Muscle layer of colon (tissue), 2 donors: ENCODE data around the gene ARRB2.
"Not testable (repeated sequence)": the region's sequence is repeated elsewhere in the genome, so short reads cannot be mapped to it uniquely, and the experiment has no call there.

Experiments
- H3K27ac ChIP-seq: one replicate; pipeline ENCODE4 v1.7.0; 2013; ENCODE audit warnings: low read depth, mild to moderate bottlenecking, low read length, moderate library complexity
- H3K27me3 ChIP-seq, 2 donors: one replicate each; pipeline ENCODE4 v1.7.0; 2013; ENCODE audit warnings: low read length in 2 of 2, mild to moderate bottlenecking in 2 of 2; ENCODE audit not compliant: insufficient read depth in 2 of 2, control insufficient read depth in 1 of 2
- H3K36me3 ChIP-seq: one replicate; pipeline ENCODE4 v1.7.0; 2013; ENCODE audit warnings: mild to moderate bottlenecking, low read length; ENCODE audit not compliant: insufficient read depth
- H3K4me1 ChIP-seq: one replicate; pipeline ENCODE4 v1.7.0; 2013; ENCODE audit warnings: mild to moderate bottlenecking, low read length; ENCODE audit not compliant: insufficient read depth
- H3K4me3 ChIP-seq, 2 donors: one replicate each; pipeline ENCODE4 v1.7.0; 2013; ENCODE audit warnings: low read length in 2 of 2, low read depth in 1 of 2, mild to moderate bottlenecking in 1 of 2, moderate library complexity in 1 of 2
- H3K9ac ChIP-seq: one replicate; pipeline ENCODE4 v1.7.0; 2013; ENCODE audit warnings: low read length
- H3K9me3 ChIP-seq: one replicate; pipeline ENCODE4 v1.7.0; 2013; ENCODE audit warnings: mild to moderate bottlenecking, low read length
- donor health status: abdominal sarcoma.
- donor health status: Adenocarcinoma of cecum.

Gene ARRB2

GRCh38 chr17:4675791-4676190, 34.6 kb upstream of the ARRB2 start:
- Histone ChIP-seq H3K27ac (no peak overlapping the region), H3K9me3 (no peaks in the 10 kb centered on the region), H3K36me3 (peaks cover 57% of the 10 kb centered on the region), H3K9ac (no peak overlapping the region), H3K27me3 (no peaks in the 10 kb centered on the region), H3K4me3 (no peak overlapping the region), H3K4me1 (no peaks in the 10 kb centered on the region)

- no peak overlapping the region for H3K9ac ChIP-seq
- peaks cover 59% of the 10 kb centered on the region for H3K36me3 ChIP-seq
- no peak overlapping the region for H3K4me3 ChIP-seq
- no peak overlapping the region for H3K27ac ChIP-seq
- no peaks in the 10 kb centered on the region for H3K9me3 ChIP-seq
- H3K27me3 ChIP-seq, result no peaks in the 10 kb centered on the region
- no peaks in the 10 kb centered on the region for H3K4me1 ChIP-seq
Measured at GRCh38 chr17:4676791-4677190, 33.6 kb upstream of the ARRB2 start.

- no peak overlapping the region for H3K4me3 ChIP-seq
- H3K4me1 ChIP-seq, result no peaks in the 10 kb centered on the region
- H3K27ac ChIP-seq, result no peak overlapping the region
- H3K9ac ChIP-seq, result no peak overlapping the region
- H3K36me3 ChIP-seq, result peaks cover 68% of the 10 kb centered on the region
- H3K27me3 ChIP-seq, result no peaks in the 10 kb centered on the region
- H3K9me3 ChIP-seq, result no peaks in the 10 kb centered on the region
Measured at GRCh38 chr17:4678448-4679026, 31.9 kb upstream of the ARRB2 start.

GRCh38 chr17:4679658-4680057, 30.8 kb upstream of the ARRB2 start:
- Histone ChIP-seq H3K9me3 (no peaks in the 10 kb centered on the region), H3K4me1 (no peaks in the 10 kb centered on the region), H3K9ac (no peak overlapping the region), H3K36me3 (peaks cover 59% of the 10 kb centered on the region), H3K27me3 (no peaks in the 10 kb centered on the region), H3K4me3 (no peak overlapping the region), H3K27ac (no peak overlapping the region)

GRCh38 chr17:4683739-4684138, 26.7 kb upstream of the ARRB2 start:
- not testable (repeated sequence) for H3K4me3 ChIP-seq, H3K27ac ChIP-seq, H3K9ac ChIP-seq, H3K27me3 ChIP-seq, H3K4me1 ChIP-seq, H3K9me3 ChIP-seq
- H3K36me3 ChIP-seq, result peaks cover 29% of the 10 kb centered on the region

GRCh38 chr17:4689872-4690271, 20.6 kb upstream of the ARRB2 start:
- not testable (repeated sequence) for H3K4me1 ChIP-seq, H3K27me3 ChIP-seq, H3K27ac ChIP-seq, H3K9me3 ChIP-seq, H3K9ac ChIP-seq, H3K4me3 ChIP-seq
- peaks cover 18% of the 10 kb centered on the region for H3K36me3 ChIP-seq

GRCh38 chr17:4690745-4691144, 19.7 kb upstream of the ARRB2 start:
- H3K4me1 ChIP-seq, result peaks cover 6% of the 10 kb centered on the region
- no peak overlapping the region for H3K27ac ChIP-seq
- H3K4me3 ChIP-seq, result no peak overlapping the region
- H3K27me3 ChIP-seq, result no peaks in the 10 kb centered on the region
- H3K9ac ChIP-seq, result no peak overlapping the region
- peaks cover 18% of the 10 kb centered on the region for H3K36me3 ChIP-seq
- H3K9me3 ChIP-seq, result no peaks in the 10 kb centered on the region

- H3K27ac ChIP-seq, result no peak overlapping the region
- H3K36me3 ChIP-seq, result peaks cover 16% of the 10 kb centered on the region
- H3K9me3 ChIP-seq, result no peaks in the 10 kb centered on the region
- no peaks in the 10 kb centered on the region for H3K27me3 ChIP-seq
- no peak overlapping the region for H3K4me3 ChIP-seq
- H3K9ac ChIP-seq, result no peak overlapping the region
- peaks cover 6% of the 10 kb centered on the region for H3K4me1 ChIP-seq
Measured at GRCh38 chr17:4691686-4692085, 18.7 kb upstream of the ARRB2 start.

- no peak overlapping the region for H3K4me3 ChIP-seq
- H3K4me1 ChIP-seq, result peaks cover 6% of the 10 kb centered on the region
- H3K27me3 ChIP-seq, result no peaks in the 10 kb centered on the region
- H3K27ac ChIP-seq, result no peak overlapping the region
- no peak overlapping the region for H3K9ac ChIP-seq
- no peaks in the 10 kb centered on the region for H3K9me3 ChIP-seq
- peaks cover 16% of the 10 kb centered on the region for H3K36me3 ChIP-seq
Measured at GRCh38 chr17:4693416-4693815, 17.0 kb upstream of the ARRB2 start.

- Histone ChIP-seq H3K9ac (no peak overlapping the region), H3K9me3 (no peaks in the 10 kb centered on the region), H3K4me1 (peaks cover 4% of the 10 kb centered on the region), H3K27me3 (no peaks in the 10 kb centered on the region), H3K4me3 (no peak overlapping the region), H3K27ac (no peak overlapping the region), H3K36me3 (peaks cover 4% of the 10 kb centered on the region)
Measured at GRCh38 chr17:4696437-4696805, 14.0 kb upstream of the ARRB2 start.

- not testable (repeated sequence) for H3K36me3 ChIP-seq, H3K9ac ChIP-seq, H3K27ac ChIP-seq, H3K27me3 ChIP-seq, H3K4me3 ChIP-seq, H3K4me1 ChIP-seq, H3K9me3 ChIP-seq
Measured at GRCh38 chr17:4699401-4700056, 10.9 kb upstream of the ARRB2 start.

GRCh38 chr17:4701116-4701515, 9.3 kb upstream of the ARRB2 start:
- Histone ChIP-seq H3K9ac (no peak overlapping the region), H3K27me3 (no peaks in the 10 kb centered on the region), H3K9me3 (no peaks in the 10 kb centered on the region), H3K4me1 (peaks cover 10% of the 10 kb centered on the region), H3K36me3 (peaks cover 4% of the 10 kb centered on the region), H3K4me3 (no peak overlapping the region), H3K27ac (no peak overlapping the region)
